Left ventricle myocardium superior (tissue), 1 donor: ENCODE data around the gene ZNF205. TPM values are rescaled to one million over a fixed set of nuclear protein-coding genes. Genes with fewer than 3 reads are reported as not detected.
"Not testable (repeated sequence)": the region's sequence is repeated elsewhere in the genome, so short reads cannot be mapped to it uniquely, and the experiment has no call there.

ENCODE experiments used
- ATAC-seq: fragments of 200-7000 bp; cut with Tn5 transposase; one replicate; pipeline ENCODE4 v1.9.1; 2020; ENCODE audit warnings: mild to moderate bottlenecking, moderate library complexity
- DNase-seq: peaks from one replicate; pipeline ENCODE4 v3.0.0-alpha.2; 2020
- intact Hi-C: fragments of 100-400 bp; cut with micrococcal nuclease; formaldehyde crosslinking; loops from one replicate; pipeline ENCODE4 v1.11.0; 2022
- total RNA-seq: library from RNA; stranded (reverse); fragmentation: NEBNext Ultra II Directional; extraction: Animal tissue kit (Norgen Biotek cat#: 25700); gene quantifications from one replicate; pipeline ENCODE4 v1.2.1, GENCODE V29; 2021
- donor health status: DM: no; HTN: yes; CAD: no; lungs with severe emphysema.

Gene ZNF205
- total RNA-seq, 1 donor from 2014 or later, result 8.8 TPM

GRCh38 chr16:3158510-3159314 lies 46.3 kb downstream of the ZNF205 start:
- peak; percentile 87 for DNase-seq
- intact Hi-C loops, result no loop called here
- peak; percentile 92 for ATAC-seq

GRCh38 chr16:3161235-3162018 lies 49.0 kb downstream of the ZNF205 start:
- intact Hi-C loops, result no loop called here
- no peak for DNase-seq

GRCh38 chr16:3164121-3164991 lies 52.0 kb downstream of the ZNF205 start:
- ATAC-seq (no peak), DNase-seq (no peak)
- intact Hi-C loops, result no loop called here

More at GRCh38 chr16:3161235-3162018, 49.0 kb downstream of the ZNF205 start:
- no peak for ATAC-seq

- intact Hi-C loops, result no loop called here
- ATAC-seq (peak; percentile 10), DNase-seq (no peak)
These were observed 52.9 kb downstream of the ZNF205 start for GRCh38 chr16:3165111-3165822.

GRCh38 chr16:3166505-3166886 lies 54.1 kb downstream of the ZNF205 start:
- DNase-seq (no peak), ATAC-seq (no peak)
- intact Hi-C loops, result no loop called here

GRCh38 chr16:3168729-3169128 lies 56.3 kb downstream of the ZNF205 start:
- intact Hi-C loops, DNase-seq, ATAC-seq: not testable (repeated sequence)

Other genes with a start within 250 kb of the ZNF205 start
- gene FLYWCH2, start 229.4 kb upstream of the ZNF205 start, total RNA-seq, result 28.6 TPM
- 36.1 TPM for gene FLYWCH1, start 200.7 kb upstream of the ZNF205 start, total RNA-seq
- gene KREMEN2, start 148.3 kb upstream of the ZNF205 start, total RNA-seq, result not detected
- 7.9 TPM for gene PAQR4, start 143.2 kb upstream of the ZNF205 start, total RNA-seq
- 0.55 TPM for gene PKMYT1, start 132.1 kb upstream of the ZNF205 start, total RNA-seq
- gene CLDN9, start 99.7 kb upstream of the ZNF205 start, total RNA-seq, result 1.2 TPM
- not detected for gene CLDN6, start 94.4 kb upstream of the ZNF205 start, total RNA-seq
- 17.7 TPM for gene TNFRSF12A, start 92.2 kb upstream of the ZNF205 start, total RNA-seq
- gene HCFC1R1, start 88.6 kb upstream of the ZNF205 start, total RNA-seq, result 61.1 TPM
- 11.3 TPM for gene THOC6, start 88.6 kb upstream of the ZNF205 start, total RNA-seq
- gene BICDL2, start 75.6 kb upstream of the ZNF205 start, total RNA-seq, result not detected
- gene MMP25, start 66.0 kb upstream of the ZNF205 start, total RNA-seq, result 2.8 TPM
- gene IL32, start 46.9 kb upstream of the ZNF205 start, total RNA-seq, result 46.0 TPM
- not detected for gene ZSCAN10, start 13.3 kb upstream of the ZNF205 start, total RNA-seq
- 7.1 TPM for gene ZNF213, start 22.4 kb downstream of the ZNF205 start, total RNA-seq
- not detected for gene OR1F1, start 75.6 kb downstream of the ZNF205 start, total RNA-seq
- 5.7 TPM for gene ZNF200, start 122.6 kb downstream of the ZNF205 start, total RNA-seq
- 0.62 TPM for gene MEFV, start 144.0 kb downstream of the ZNF205 start, total RNA-seq
- 7.8 TPM for gene ZNF263, start 170.9 kb downstream of the ZNF205 start, total RNA-seq
- gene TIGD7, start 192.8 kb downstream of the ZNF205 start, total RNA-seq, result 7.6 TPM
- 21.1 TPM for gene ZNF75A, start 192.9 kb downstream of the ZNF205 start, total RNA-seq
- not detected for gene OR2C1, start 243.3 kb downstream of the ZNF205 start, total RNA-seq